GM21825 (cell line): Measurements from ENCODE around the gene TDRD12.
"Not testable (repeated sequence)": the region's sequence is repeated elsewhere in the genome, so short reads cannot be mapped to it uniquely, and the experiment has no call there.

Experiments
- ATAC-seq: cut with Tn5 transposase; IDR thresholded peaks from one replicate; pipeline ENCODE4 v1.9.1; 2021; ENCODE audit warnings: mild to moderate bottlenecking, moderate library complexity; ENCODE audit not compliant: unreplicated experiment

TDRD12 gene

GRCh38 chr19:32746631-32747196, 27.1 kb downstream of the TDRD12 start:
- not testable (repeated sequence) for ATAC-seq

GRCh38 chr19:32748497-32748896, 28.9 kb downstream of the TDRD12 start:
- ATAC-seq: no peak

- no peak for ATAC-seq
Measured at GRCh38 chr19:32748948-32749347, 29.4 kb downstream of the TDRD12 start.

GRCh38 chr19:32749361-32749760, 29.8 kb downstream of the TDRD12 start:
- no peak for ATAC-seq

- no peak for ATAC-seq
Measured at GRCh38 chr19:32750441-32751055, 31.0 kb downstream of the TDRD12 start.

- no peak for ATAC-seq
Measured at GRCh38 chr19:32751066-32751465, 31.5 kb downstream of the TDRD12 start.

- no peak for ATAC-seq
Measured at GRCh38 chr19:32757189-32757588, 37.6 kb downstream of the TDRD12 start.

- not testable (repeated sequence) for ATAC-seq
Measured at GRCh38 chr19:32765365-32765764, 45.8 kb downstream of the TDRD12 start.

GRCh38 chr19:32767951-32768679, 48.5 kb downstream of the TDRD12 start:
- ATAC-seq: no peak

- ATAC-seq: no peak
Measured at GRCh38 chr19:32771596-32771995, 52.0 kb downstream of the TDRD12 start.

- ATAC-seq: no peak
Measured at GRCh38 chr19:32773126-32773525, 53.6 kb downstream of the TDRD12 start.

- ATAC-seq: no peak
Measured at GRCh38 chr19:32779082-32779481, 59.5 kb downstream of the TDRD12 start.

- ATAC-seq: no peak
Measured at GRCh38 chr19:32781280-32781679, 61.7 kb downstream of the TDRD12 start.

GRCh38 chr19:32782089-32782488, 62.5 kb downstream of the TDRD12 start:
- not testable (repeated sequence) for ATAC-seq

- ATAC-seq: not testable (repeated sequence)
Measured at GRCh38 chr19:32787161-32787813, 67.7 kb downstream of the TDRD12 start.

- ATAC-seq: not testable (repeated sequence)
Measured at GRCh38 chr19:32787895-32788294, 68.3 kb downstream of the TDRD12 start.

- ATAC-seq: no peak
Measured at GRCh38 chr19:32789429-32789828, 69.9 kb downstream of the TDRD12 start.

GRCh38 chr19:32798201-32798600, 78.6 kb downstream of the TDRD12 start:
- no peak for ATAC-seq

GRCh38 chr19:32800191-32800590, 80.6 kb downstream of the TDRD12 start:
- ATAC-seq: no peak

- ATAC-seq: no peak
Measured at GRCh38 chr19:32800754-32801153, 81.2 kb downstream of the TDRD12 start.

- no peak for ATAC-seq
Measured at GRCh38 chr19:32802840-32803239, 83.3 kb downstream of the TDRD12 start.

- ATAC-seq: no peak
Measured at GRCh38 chr19:32808236-32808635, 88.7 kb downstream of the TDRD12 start.
